ENCODE measurements around the gene KAT8. TPM values are rescaled to one million over a fixed set of nuclear protein-coding genes. Genes with fewer than 3 reads are reported as not detected.
"Not testable (repeated sequence)": the region's sequence is repeated elsewhere in the genome, so short reads cannot be mapped to it uniquely, and the experiment has no call there.

KAT8 gene
- total RNA-seq, 2 donors from 2014 or later = 55.7 to 66.4 TPM

- peak overlapping the region; percentile 83 to 92 (median 92) for H3K27ac ChIP-seq
- H3K4me3 ChIP-seq = no peak overlapping the region
- peaks cover 49% of the 10 kb centered on the region for H3K4me1 ChIP-seq
- ATAC-seq (peak; percentile 10), DNase-seq (peak in 3 of 4 donors; percentile 60 to 75 (median 66))
- H3K36me3 ChIP-seq (replicated peaks in 1 of 2; ENCODE audit: insufficient read depth in 1 of 2, low read depth in 2 of 2) = no peaks in the 10 kb centered on the region
- TF ChIP-seq POLR2A (IDR thresholded peaks at IDR 0.05) (peak in 1 of 3 donors; percentile 67), CTCF (IDR thresholded peaks at IDR 0.05) (no peak)
- H3K27me3 ChIP-seq = no peaks in the 10 kb centered on the region
- no peaks in the 10 kb centered on the region for H3K9me3 ChIP-seq
- intact Hi-C loops (cut with DNase I) = loop anchor here (10.0 kb wide), 2 partner anchors 67 to 157 kb away; partner anchors contain the start of genes HSD3B7, ZNF646 and ZNF668
- WGBS, 2 donors = 1 to 24% methylated on average over 5 to 10 of the region's 10 CpGs
These were observed 24.1 kb downstream of the KAT8 start for GRCh38 chr16:31141489-31142108.

- H3K27me3 ChIP-seq = no peaks in the 10 kb centered on the region
- no peak overlapping the region for H3K4me3 ChIP-seq
- intact Hi-C loops (cut with DNase I) = loop anchor here (10.0 kb wide), 2 partner anchors 68 to 158 kb away; partner anchors contain the start of genes HSD3B7, ZNF646 and ZNF668
- H3K4me1 ChIP-seq = peaks cover 48% of the 10 kb centered on the region
- ATAC-seq = peak; percentile 88
- peak; percentile 99 to 100 (median 100) for DNase-seq
- H3K27ac ChIP-seq = peak overlapping the region; percentile 83 to 92 (median 92)
- WGBS, 2 donors = 0 to 4% methylated on average over 28 to 79 of the region's 89 CpGs
- H3K36me3 ChIP-seq (replicated peaks in 1 of 2; ENCODE audit: insufficient read depth in 1 of 2, low read depth in 2 of 2) = no peaks in the 10 kb centered on the region
- no peaks in the 10 kb centered on the region for H3K9me3 ChIP-seq
- TF ChIP-seq CTCF (IDR thresholded peaks at IDR 0.05) = peak; percentile 95 to 100 (median 97)
- TF ChIP-seq POLR2A (IDR thresholded peaks at IDR 0.05) = peak in 2 of 3 donors; percentile 42 to 62
These were observed 24.9 kb downstream of the KAT8 start for GRCh38 chr16:31142109-31143010.

GRCh38 chr16:31143011-31143693 is 25.7 kb downstream of the KAT8 start:
- TF ChIP-seq CTCF (IDR thresholded peaks at IDR 0.05) (no peak), POLR2A (IDR thresholded peaks at IDR 0.05) (no peak)
- DNase-seq (peak in 3 of 4 donors; percentile 31 to 45 (median 33)), ATAC-seq (no peak)
- intact Hi-C loops (cut with DNase I) = loop anchor here (10.0 kb wide), 2 partner anchors 68 to 158 kb away; partner anchors contain the start of genes HSD3B7, ZNF646 and ZNF668
- H3K36me3 ChIP-seq (replicated peaks in 1 of 2; ENCODE audit: insufficient read depth in 1 of 2, low read depth in 2 of 2) = no peaks in the 10 kb centered on the region
- H3K4me3 ChIP-seq = no peak overlapping the region
- H3K4me1 ChIP-seq = peaks cover 47% of the 10 kb centered on the region
- H3K27me3 ChIP-seq = no peaks in the 10 kb centered on the region
- H3K27ac ChIP-seq = peak overlapping the region; percentile 80 to 92 (median 87)
- no peaks in the 10 kb centered on the region for H3K9me3 ChIP-seq
- 63 to 86% methylated on average over 10 to 22 of the region's 22 CpGs for WGBS, 2 donors

- H3K9me3 ChIP-seq = no peaks in the 10 kb centered on the region
- intact Hi-C loops (cut with DNase I) = loop anchor here (10.0 kb wide), 2 partner anchors 69 to 159 kb away; partner anchors contain the start of genes HSD3B7, ZNF646 and ZNF668
- no peaks in the 10 kb centered on the region for H3K36me3 ChIP-seq (replicated peaks in 1 of 2; ENCODE audit: insufficient read depth in 1 of 2, low read depth in 2 of 2)
- no peaks in the 10 kb centered on the region for H3K27me3 ChIP-seq
- TF ChIP-seq CTCF (IDR thresholded peaks at IDR 0.05) (no peak), POLR2A (IDR thresholded peaks at IDR 0.05) (no peak)
- DNase-seq (no peak), ATAC-seq (no peak)
- 93 to 94% methylated on average over 8 of the region's 8 CpGs for WGBS, 2 donors
- H3K27ac ChIP-seq = no peak overlapping the region
- no peak overlapping the region for H3K4me3 ChIP-seq
- peaks cover 47% of the 10 kb centered on the region for H3K4me1 ChIP-seq
These were observed 26.3 kb downstream of the KAT8 start for GRCh38 chr16:31143694-31144148.

- WGBS, 2 donors = 87 to 96% methylated on average over 7 of the region's 7 CpGs
- intact Hi-C loops (cut with DNase I) = loop anchor here (10.0 kb wide), 2 partner anchors 70 to 160 kb away; partner anchors contain the start of genes HSD3B7, ZNF646 and ZNF668
- H3K9me3 ChIP-seq; H3K4me3 ChIP-seq; DNase-seq; ATAC-seq; H3K36me3 ChIP-seq (replicated peaks in 1 of 2; ENCODE audit: insufficient read depth in 1 of 2, low read depth in 2 of 2); H3K27ac ChIP-seq; H3K27me3 ChIP-seq: not testable (repeated sequence)
- peaks cover 41% of the 10 kb centered on the region for H3K4me1 ChIP-seq
These were observed 27.0 kb downstream of the KAT8 start for GRCh38 chr16:31144418-31144817.

Data from body of pancreas (tissue), 4 donors.